GM18909 (cell line): Measurements from ENCODE around the gene FBLN7.

ENCODE experiments used
- ATAC-seq: cut with Tn5 transposase; IDR thresholded peaks from one replicate; pipeline ENCODE4 v1.9.1; 2021; ENCODE audit warnings: mild to moderate bottlenecking; ENCODE audit not compliant: unreplicated experiment, poor library complexity

Gene FBLN7

GRCh38 chr2:112155331-112156151 lies 17.4 kb downstream of the FBLN7 start:
- ATAC-seq, result no peak

DNA sequence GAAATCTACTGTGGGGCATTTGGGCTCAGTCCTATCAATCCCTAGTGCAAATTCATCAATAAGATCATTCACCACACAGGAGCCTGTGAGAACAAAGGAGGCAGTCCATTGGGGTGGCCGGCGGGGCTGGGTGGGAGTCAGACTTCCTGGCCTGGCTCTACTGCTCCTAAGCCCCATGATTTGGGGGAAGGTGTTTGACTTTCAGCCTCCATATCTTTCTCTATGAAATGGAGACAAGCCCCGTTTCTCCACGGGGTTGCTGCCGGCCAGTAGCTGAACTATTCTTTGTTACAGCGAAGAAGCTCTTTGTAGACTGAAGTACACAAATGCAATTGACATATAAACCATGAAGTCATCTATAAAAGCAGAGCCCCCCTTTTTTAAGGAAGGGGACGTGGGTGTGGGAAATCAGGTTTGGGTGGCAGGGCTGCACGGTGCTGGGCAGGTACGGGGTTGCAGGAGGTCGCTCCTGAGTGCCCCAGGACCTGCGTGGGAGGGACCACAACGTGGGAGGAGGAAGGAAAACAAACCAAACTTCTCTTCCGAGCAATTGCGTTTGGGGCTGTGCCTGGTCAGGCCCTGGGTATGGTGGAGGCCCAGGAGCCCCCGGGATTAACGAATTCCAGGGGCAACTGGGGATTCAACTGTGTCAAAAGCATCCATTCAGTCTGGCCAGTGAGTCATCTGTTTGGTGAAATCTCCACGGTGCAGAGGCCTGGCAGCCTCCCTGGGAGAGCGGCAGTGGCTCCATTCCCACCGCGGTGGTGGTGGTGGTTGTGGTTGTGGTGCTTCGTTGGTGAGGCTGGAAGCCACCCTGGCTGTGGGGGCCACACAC lies 18.2 kb downstream of the FBLN7 start:
- no peak for ATAC-seq

DNA sequence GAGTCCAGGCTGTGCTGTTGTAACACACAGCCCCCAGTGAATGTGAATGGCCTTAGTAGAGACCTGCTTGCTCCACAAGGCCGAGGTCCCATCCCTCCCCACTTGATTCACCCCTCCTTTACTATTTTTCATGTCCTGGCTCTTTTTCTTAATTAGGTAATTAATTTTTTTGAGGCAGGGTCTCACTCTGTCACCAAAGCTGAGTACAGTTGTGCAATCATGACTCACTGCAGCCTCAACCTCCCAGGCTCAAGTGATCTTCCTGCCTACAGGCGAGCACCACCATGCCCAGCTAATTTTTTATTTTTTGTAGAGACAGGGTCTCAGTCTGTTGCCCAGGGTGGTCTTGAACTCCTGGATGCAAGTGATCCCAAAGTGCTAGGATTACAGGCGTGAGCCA lies 19.3 kb downstream of the FBLN7 start:
- ATAC-seq, result no peak

DNA sequence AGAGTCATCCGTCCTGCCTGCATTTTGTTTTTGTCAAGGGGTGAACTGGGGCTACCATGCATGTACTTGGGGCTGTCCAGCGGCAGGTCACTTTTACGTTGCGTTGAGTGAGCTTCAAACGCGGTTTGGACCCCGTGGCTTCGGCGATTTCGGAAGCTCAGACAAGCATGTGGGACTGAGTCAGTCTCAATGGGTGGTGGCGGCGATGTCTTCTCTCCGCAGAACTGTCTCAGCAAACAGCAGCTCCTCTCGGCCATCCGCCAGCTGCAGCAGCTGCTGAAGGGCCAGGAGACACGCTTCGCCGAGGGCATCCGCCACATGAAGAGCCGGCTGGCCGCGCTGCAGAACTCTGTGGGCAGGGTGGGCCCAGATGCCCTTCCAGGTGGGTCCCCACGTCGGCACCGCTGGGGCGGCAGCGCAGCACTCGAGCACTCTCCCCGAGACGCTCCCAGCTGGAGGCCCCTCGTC lies 21.3 kb downstream of the FBLN7 start:
- no peak for ATAC-seq

GRCh38 chr2:112160283-112161250 lies 22.4 kb downstream of the FBLN7 start:
- ATAC-seq, result no peak

- no peak for ATAC-seq
Measured at GRCh38 chr2:112161431-112162145, 23.4 kb downstream of the FBLN7 start.

GRCh38 chr2:112162341-112162740 lies 24.2 kb downstream of the FBLN7 start:
- ATAC-seq, result no peak

DNA sequence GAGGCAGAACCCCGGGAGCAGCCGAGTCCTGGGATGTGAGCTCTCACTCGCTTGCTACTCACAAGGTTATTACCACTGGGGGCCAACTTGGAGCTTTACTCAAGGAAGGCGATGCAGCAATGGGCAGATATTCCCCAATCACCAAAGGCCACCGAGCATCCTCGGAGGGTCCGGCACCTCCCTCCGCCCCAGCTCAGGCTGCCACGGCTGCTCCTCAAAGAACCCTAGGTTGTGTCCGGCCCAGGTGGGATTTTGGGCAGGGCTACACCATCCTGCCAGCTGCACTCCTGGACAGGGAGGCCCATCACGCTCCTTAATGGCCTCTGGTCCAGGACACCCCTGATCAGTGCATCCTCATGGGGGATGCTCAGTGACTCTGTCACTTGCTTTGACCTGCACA lies 24.8 kb downstream of the FBLN7 start:
- ATAC-seq, result no peak

DNA sequence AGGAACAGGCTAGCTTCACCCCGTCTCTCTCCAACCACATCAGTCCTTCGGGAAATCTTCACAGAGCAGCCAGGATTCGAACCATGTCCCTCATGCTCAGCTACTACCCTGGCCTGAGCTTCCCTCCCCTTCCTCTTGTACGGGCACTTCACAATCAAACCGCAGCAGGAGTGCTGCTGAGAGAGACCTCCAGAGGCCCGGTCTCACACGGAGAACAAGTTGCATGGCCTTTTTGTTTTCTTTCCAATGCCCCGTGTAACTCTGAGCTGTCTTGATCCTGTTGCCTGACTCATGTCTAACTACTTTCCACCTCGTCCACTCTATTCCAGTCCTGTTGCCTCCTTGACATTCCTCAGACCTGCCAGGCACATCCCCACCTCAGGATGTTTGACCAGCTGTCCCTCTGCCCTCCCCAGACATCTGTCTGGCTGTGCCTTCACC lies 25.4 kb downstream of the FBLN7 start:
- no peak for ATAC-seq

GRCh38 chr2:112164876-112165275 lies 26.7 kb downstream of the FBLN7 start:
- no peak for ATAC-seq

- no peak for ATAC-seq
Measured at GRCh38 chr2:112165296-112165695, 27.1 kb downstream of the FBLN7 start.

- ATAC-seq, result no peak
Measured at GRCh38 chr2:112166806-112167499, 28.8 kb downstream of the FBLN7 start.

DNA sequence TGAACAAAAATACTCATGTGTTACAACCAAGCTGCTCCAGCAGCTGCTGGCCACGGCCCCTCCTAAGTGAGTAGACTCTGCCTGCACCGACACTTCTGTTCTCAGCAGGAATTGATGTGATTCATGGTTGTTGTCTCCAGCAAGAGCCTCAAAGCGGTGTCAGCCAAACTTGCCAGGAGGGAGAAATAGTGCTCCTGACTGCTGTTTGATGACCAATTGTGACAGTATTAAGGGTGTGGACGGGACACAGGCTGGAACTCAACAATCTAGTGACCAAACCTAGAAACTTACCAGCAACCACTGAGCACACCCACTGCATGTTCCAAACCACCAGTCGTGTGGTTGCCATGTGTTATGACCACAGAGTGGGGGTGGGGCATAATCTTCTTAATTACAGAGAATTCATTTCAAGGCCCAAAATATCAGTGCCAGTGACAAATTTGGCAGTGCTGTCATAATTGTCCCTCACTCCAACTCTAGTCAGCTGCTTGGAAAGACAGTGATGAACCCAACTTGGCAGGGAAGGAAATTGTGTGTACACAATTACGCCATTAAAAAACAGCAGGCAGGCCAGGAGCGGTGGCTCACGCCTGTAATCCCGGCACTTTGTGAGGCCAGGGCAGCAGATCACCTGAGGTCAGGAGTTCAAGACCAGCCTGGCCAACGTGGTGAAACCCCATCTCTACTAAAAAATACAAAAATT lies 30.4 kb downstream of the FBLN7 start:
- no peak for ATAC-seq

GRCh38 chr2:112170495-112170894 lies 32.3 kb downstream of the FBLN7 start:
- no peak for ATAC-seq

DNA sequence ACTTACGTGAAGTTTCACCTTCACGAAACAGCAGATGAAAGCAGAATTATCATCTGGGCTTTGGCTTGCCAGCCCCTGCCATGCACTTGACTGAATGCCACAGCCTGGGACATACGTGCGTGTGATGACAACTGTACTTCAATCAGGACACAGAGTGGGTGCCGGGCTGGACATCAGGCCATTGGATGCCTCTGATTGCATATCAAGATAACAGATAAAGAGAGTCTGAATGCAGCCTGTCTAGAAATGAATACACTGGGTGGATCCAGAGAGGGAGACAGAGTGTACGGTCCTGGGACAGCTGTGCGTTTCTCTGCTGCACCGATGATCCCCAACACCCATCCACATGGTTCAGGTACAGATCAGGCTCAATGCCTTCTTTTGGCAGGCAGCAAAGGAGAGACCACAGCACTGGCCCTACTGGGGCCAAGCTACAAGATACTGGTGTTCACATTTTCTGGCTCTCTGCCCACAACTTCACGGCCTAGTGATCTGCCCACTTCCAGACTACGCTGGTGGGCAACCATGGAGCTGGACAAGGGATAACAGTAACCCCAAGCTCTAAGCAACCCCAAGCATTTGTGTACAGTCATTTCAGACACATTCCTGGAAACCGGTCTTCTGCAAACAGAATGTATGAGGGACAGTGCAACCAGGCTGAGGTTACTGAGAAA lies 35.6 kb downstream of the FBLN7 start:
- ATAC-seq, result no peak

- no peak for ATAC-seq
Measured at GRCh38 chr2:112174383-112174782, 36.2 kb downstream of the FBLN7 start.

DNA sequence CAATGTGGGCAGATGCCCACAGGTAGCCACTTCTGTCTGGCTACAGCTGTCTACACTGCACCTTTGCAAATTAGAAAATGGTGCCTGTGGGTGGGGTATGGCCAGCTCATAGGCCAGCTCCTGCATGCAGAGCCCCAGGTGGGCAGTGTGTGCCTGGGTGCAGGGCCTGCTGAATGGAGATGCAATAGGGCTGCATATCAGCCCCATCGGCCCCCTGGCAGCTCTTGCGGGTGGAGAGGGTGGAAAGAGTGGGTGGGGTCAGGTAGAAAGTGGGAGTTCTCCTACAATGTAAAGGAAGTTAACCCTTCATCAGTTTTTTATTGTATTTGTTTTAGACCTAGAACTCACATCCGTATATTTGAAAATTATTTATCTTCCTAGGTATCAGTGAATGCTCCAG lies 37.1 kb downstream of the FBLN7 start:
- no peak for ATAC-seq
